Trophoblast cell (in vitro differentiated cells and primary cell): Measurements from ENCODE around the gene MLH1.

Source experiments
- DNase-seq, 2 donors: peaks; one replicate each; pipeline ENCODE4 v3.0.0-alpha.2; 2016
- H2AFZ ChIP-seq: 2 replicates; pipeline ENCODE4 v1.6.1; 2013; ENCODE audit warnings: low read length, moderate library complexity, mild to moderate bottlenecking; ENCODE audit not compliant: insufficient read depth, poor library complexity
- H2AK5ac ChIP-seq: 2 replicates; pipeline ENCODE4 v1.6.1; 2013; ENCODE audit warnings: mild to moderate bottlenecking, low read length
- H2BK120ac ChIP-seq: 2 replicates; pipeline ENCODE4 v1.6.1; 2013; ENCODE audit warnings: low read length, mild to moderate bottlenecking, moderate library complexity; ENCODE audit not compliant: insufficient read depth, poor library complexity
- H2BK12ac ChIP-seq: 2 replicates; pipeline ENCODE4 v1.6.1; 2013; ENCODE audit warnings: mild to moderate bottlenecking, low read length, moderate library complexity
- H2BK5ac ChIP-seq: 2 replicates; pipeline ENCODE4 v1.6.1; 2013; ENCODE audit warnings: low read length, low read depth, moderate library complexity, mild to moderate bottlenecking; ENCODE audit not compliant: poor library complexity
- H3K14ac ChIP-seq: 2 replicates; pipeline ENCODE4 v1.6.1; 2013; ENCODE audit warnings: mild to moderate bottlenecking, low read length
- H3K18ac ChIP-seq: 2 replicates; pipeline ENCODE4 v1.6.1; 2013; ENCODE audit warnings: mild to moderate bottlenecking, low read length
- H3K23ac ChIP-seq: 2 replicates; pipeline ENCODE4 v1.6.1; 2013; ENCODE audit warnings: low read length
- H3K27ac ChIP-seq: 2 replicates; pipeline ENCODE4 v1.5.1; 2013; ENCODE audit warnings: low read depth, mild to moderate bottlenecking, inconsistent platforms, low read length, moderate library complexity
- H3K27me3 ChIP-seq: 2 replicates; pipeline ENCODE4 v1.6.1; 2013; ENCODE audit warnings: inconsistent platforms, mild to moderate bottlenecking, low read length, moderate library complexity; ENCODE audit not compliant: insufficient read depth
- H3K36me3 ChIP-seq, 2 experiments: 1 replicate in 1 of 2; 2 replicates in 1 of 2; pipeline ENCODE4 v1.6.1; 2013; ENCODE audit warnings: low read length in 2 of 2, mild to moderate bottlenecking in 2 of 2, moderate library complexity in 1 of 2; ENCODE audit not compliant: insufficient read depth in 2 of 2, control insufficient read depth in 1 of 2
- H3K4ac ChIP-seq: 2 replicates; pipeline ENCODE4 v1.6.1; 2013; ENCODE audit warnings: low read depth, mild to moderate bottlenecking, low read length, moderate library complexity
- H3K4me1 ChIP-seq, 2 experiments: 1 replicate in 1 of 2; 2 replicates in 1 of 2; pipeline ENCODE4 v1.6.1; 2013; ENCODE audit warnings: low read length in 2 of 2, mild to moderate bottlenecking in 2 of 2, moderate library complexity in 1 of 2; ENCODE audit not compliant: insufficient read depth in 2 of 2, control insufficient read depth in 1 of 2
- H3K4me2 ChIP-seq: 2 replicates; pipeline ENCODE4 v1.6.1; 2013; ENCODE audit warnings: inconsistent platforms, mild to moderate bottlenecking, low read length, moderate library complexity
- H3K4me3 ChIP-seq: 2 replicates; pipeline ENCODE4 v1.5.1; 2013; ENCODE audit warnings: mild to moderate bottlenecking, low read depth, low read length, inconsistent platforms
- H3K79me1 ChIP-seq: one replicate; pipeline ENCODE4 v1.6.1; 2013; ENCODE audit warnings: low read length
- H3K79me2 ChIP-seq: 2 replicates; pipeline ENCODE4 v1.6.1; 2013; ENCODE audit warnings: low read length, mild to moderate bottlenecking; ENCODE audit not compliant: control insufficient read depth, insufficient read depth, poor library complexity
- H3K9ac ChIP-seq: 2 replicates; pipeline ENCODE4 v1.6.1; 2013; ENCODE audit warnings: mild to moderate bottlenecking, low read length
- H3K9me3 ChIP-seq: 2 replicates; pipeline ENCODE4 v1.6.1; 2013; ENCODE audit warnings: low read depth, mild to moderate bottlenecking, control low read depth, inconsistent platforms, low read length; ENCODE audit not compliant: insufficient read depth
- H4K12ac ChIP-seq: 2 replicates; pipeline ENCODE4 v1.6.1; 2013; ENCODE audit warnings: low read depth, mild to moderate bottlenecking, low read length, moderate library complexity
- H4K8ac ChIP-seq: 2 replicates; pipeline ENCODE4 v1.6.1; 2013; ENCODE audit warnings: low read depth, mild to moderate bottlenecking, low read length, moderate library complexity
- H4K91ac ChIP-seq: one replicate; pipeline ENCODE4 v1.6.1; 2013; ENCODE audit warnings: low read depth, mild to moderate bottlenecking, low read length, moderate library complexity
- WGBS: extraction: QIAGEN DNeasy Blood & Tissue Kit; methylation state at CpG from one replicate; pipeline ENCODE4 v1.1.7; 2013; ENCODE audit warnings: missing lambda C conversion rate; ENCODE audit not compliant: insufficient read length, insufficient coverage; ENCODE audit errors: extremely low coverage; 5-methylcytosine and 5-hydroxymethylcytosine counted together

Gene MLH1

DNA sequence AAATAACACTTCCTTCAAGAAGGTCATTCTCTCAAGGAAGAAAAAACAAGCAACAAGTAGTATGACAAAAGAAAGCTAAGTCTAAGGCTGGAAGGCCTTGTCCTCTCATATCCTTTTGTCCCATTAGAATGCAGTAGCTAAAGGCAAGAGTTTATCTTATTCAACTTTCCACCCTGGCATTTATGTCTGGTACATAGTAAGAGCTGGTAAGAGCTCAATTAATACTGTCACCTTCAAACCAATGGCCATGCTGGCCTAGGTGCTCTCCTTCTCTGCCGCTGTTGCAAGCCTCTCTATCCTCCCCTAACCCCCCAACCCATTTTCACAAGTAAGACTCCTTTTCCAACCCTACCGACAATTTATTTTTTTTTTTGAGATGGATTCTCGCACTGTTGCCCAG, 99.2 kb downstream of the MLH1 start:
- H3K14ac ChIP-seq: no peak overlapping the region
- H3K9ac ChIP-seq: no peak overlapping the region
- H2AFZ ChIP-seq: no peak overlapping the region
- WGBS: no CpG with 5 or more reads among the region's 3 CpGs
- H2BK12ac ChIP-seq: no peak overlapping the region
- H4K8ac ChIP-seq: no peak overlapping the region
- no peaks in the 10 kb centered on the region for H3K79me1 ChIP-seq
- no peak for DNase-seq
- H2BK120ac ChIP-seq: no peak overlapping the region
- H3K4me3 ChIP-seq: no peak overlapping the region
- H4K91ac ChIP-seq: no peak overlapping the region
- H3K9me3 ChIP-seq: no peaks in the 10 kb centered on the region
- H3K36me3 ChIP-seq: peaks cover 4 to 7% of the 10 kb centered on the region in 2 experiments
- H3K79me2 ChIP-seq: no peaks in the 10 kb centered on the region
- no peak overlapping the region for H3K23ac ChIP-seq
- no peak overlapping the region for H4K12ac ChIP-seq
- H3K27me3 ChIP-seq: no peaks in the 10 kb centered on the region
- no peak overlapping the region for H3K4ac ChIP-seq
- no peaks in the 10 kb centered on the region for H3K4me1 ChIP-seq
- no peak overlapping the region for H2BK5ac ChIP-seq
- H3K18ac ChIP-seq: no peak overlapping the region
- H3K27ac ChIP-seq: no peak overlapping the region
- H2AK5ac ChIP-seq: no peak overlapping the region
- H3K4me2 ChIP-seq: no peak overlapping the region

DNA sequence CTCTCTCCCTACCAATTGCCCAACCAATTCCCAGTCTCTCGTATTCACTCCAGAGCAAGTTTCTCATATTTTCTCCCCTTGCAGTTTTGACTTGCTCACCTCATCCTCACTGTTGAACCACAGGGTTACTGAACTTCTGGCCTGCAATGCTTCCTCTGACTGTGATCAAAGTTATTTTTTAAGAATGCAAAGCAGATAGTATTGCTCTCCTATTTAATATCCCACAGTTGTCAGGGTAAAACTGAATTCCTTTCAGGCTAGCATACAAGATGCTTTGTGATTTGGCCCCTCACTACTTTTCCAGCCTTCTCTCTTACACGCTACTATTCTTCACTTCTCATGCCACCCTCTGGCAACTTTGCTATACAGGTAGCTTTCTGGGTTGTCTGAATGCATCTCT, 100.2 kb downstream of the MLH1 start:
- Histone ChIP-seq H2AK5ac (no peak overlapping the region), H2BK5ac (no peak overlapping the region), H3K23ac (no peak overlapping the region), H3K9me3 (no peaks in the 10 kb centered on the region), H3K9ac (no peak overlapping the region), H3K18ac (no peak overlapping the region), H4K8ac (no peak overlapping the region), H3K4ac (no peak overlapping the region), H3K27ac (no peak overlapping the region), H3K4me2 (no peak overlapping the region), H2BK120ac (no peak overlapping the region), H3K79me1 (no peaks in the 10 kb centered on the region), H3K14ac (no peak overlapping the region), H3K4me1 (no peaks in the 10 kb centered on the region), H2AFZ (no peak overlapping the region), H4K91ac (no peak overlapping the region), H4K12ac (no peak overlapping the region), H3K79me2 (no peaks in the 10 kb centered on the region), H3K4me3 (no peak overlapping the region), H3K27me3 (no peaks in the 10 kb centered on the region), H3K36me3 (peaks cover under 1 to 6% of the 10 kb centered on the region in 2 experiments), H2BK12ac (no peak overlapping the region)
- no peak for DNase-seq
- WGBS: 100% methylated on average over 1 of the region's 2 CpGs

DNA sequence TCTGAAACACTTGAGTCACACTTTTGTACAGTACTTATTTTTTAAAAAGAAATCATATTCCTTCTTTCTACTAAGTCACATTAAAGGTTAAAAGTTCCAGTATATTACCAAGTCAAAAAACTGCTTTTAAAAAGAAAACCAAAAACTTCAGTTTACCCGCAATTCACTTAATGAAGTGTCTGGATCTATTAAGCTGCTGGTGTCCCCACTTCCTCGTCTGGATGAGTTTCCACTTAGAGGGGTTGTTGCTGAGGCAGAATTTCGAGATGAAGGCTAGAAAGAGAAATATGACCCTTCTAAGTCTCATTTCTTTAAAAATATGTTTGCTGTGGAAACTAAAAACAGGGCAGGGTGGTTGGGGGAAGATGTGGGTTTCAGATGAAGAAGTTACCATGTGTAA, 101.3 kb downstream of the MLH1 start:
- Histone ChIP-seq H3K79me2 (no peaks in the 10 kb centered on the region), H3K4me1 (no peaks in the 10 kb centered on the region), H3K4me2 (no peak overlapping the region), H2BK120ac (no peak overlapping the region), H3K27ac (no peak overlapping the region), H2AK5ac (no peak overlapping the region), H4K12ac (no peak overlapping the region), H3K14ac (no peak overlapping the region), H3K9ac (no peak overlapping the region), H3K18ac (no peak overlapping the region), H3K27me3 (no peaks in the 10 kb centered on the region), H2BK12ac (no peak overlapping the region), H3K23ac (no peak overlapping the region), H3K9me3 (no peaks in the 10 kb centered on the region), H3K4me3 (no peak overlapping the region), H4K91ac (no peak overlapping the region), H3K4ac (no peak overlapping the region), H2BK5ac (no peak overlapping the region), H2AFZ (no peak overlapping the region), H4K8ac (no peak overlapping the region), H3K79me1 (no peaks in the 10 kb centered on the region), H3K36me3 (peaks cover 0 to 6% of the 10 kb centered on the region in 2 experiments)
- no peak for DNase-seq
- WGBS: no CpG with 5 or more reads among the region's 3 CpGs

DNA sequence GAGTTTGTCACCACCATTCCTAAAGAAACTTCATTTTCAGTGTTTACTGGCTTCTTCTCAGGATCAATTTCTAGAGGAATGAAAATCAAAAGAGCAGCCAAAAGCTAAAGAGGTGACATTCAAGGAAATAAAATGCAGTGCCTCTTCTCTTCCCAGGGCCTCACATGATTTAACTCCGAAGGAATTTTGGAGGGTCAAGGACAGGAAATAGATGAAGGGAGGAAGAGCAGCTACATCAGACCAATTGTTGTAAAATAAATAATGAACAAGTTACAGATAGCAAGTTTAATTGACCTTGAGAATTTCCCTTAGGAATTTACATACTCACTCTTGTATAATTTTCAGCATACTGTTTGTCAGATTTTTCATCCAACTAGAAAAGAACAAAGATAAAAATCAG, 103.0 kb downstream of the MLH1 start:
- no peak overlapping the region for H3K18ac ChIP-seq
- H3K4me2 ChIP-seq: no peak overlapping the region
- H4K12ac ChIP-seq: no peak overlapping the region
- H3K79me2 ChIP-seq: no peaks in the 10 kb centered on the region
- no peak overlapping the region for H2AK5ac ChIP-seq
- H3K27ac ChIP-seq: no peak overlapping the region
- no peak overlapping the region for H2AFZ ChIP-seq
- no CpG with 5 or more reads among the region's 1 CpG for WGBS
- DNase-seq: no peak
- no peak overlapping the region for H3K9ac ChIP-seq
- H3K14ac ChIP-seq: no peak overlapping the region
- no peak overlapping the region for H4K91ac ChIP-seq
- no peaks in the 10 kb centered on the region for H3K27me3 ChIP-seq
- H3K79me1 ChIP-seq: no peaks in the 10 kb centered on the region
- no peaks in the 10 kb centered on the region for H3K9me3 ChIP-seq
- peaks cover 0 to 3% of the 10 kb centered on the region in 2 experiments for H3K36me3 ChIP-seq
- no peak overlapping the region for H3K4ac ChIP-seq
- no peaks in the 10 kb centered on the region for H3K4me1 ChIP-seq
- no peak overlapping the region for H4K8ac ChIP-seq
- no peak overlapping the region for H3K4me3 ChIP-seq
- H2BK12ac ChIP-seq: no peak overlapping the region
- no peak overlapping the region for H2BK120ac ChIP-seq
- H2BK5ac ChIP-seq: no peak overlapping the region
- no peak overlapping the region for H3K23ac ChIP-seq
